GM23338 (cell line): Measurements from ENCODE around the gene FGF2.

Source experiments
- CREB1 ChIP-seq: fragments of 250-450 bp; sonication (Bioruptor Pico); IDR thresholded peaks from 2 replicates; pipeline ENCODE4 v1.5.0; 2020; ENCODE audit warnings: low read depth, mild to moderate bottlenecking, moderate library complexity
- EZH2phosphoT487 ChIP-seq: fragments of 200-600 bp; sonication (generic); IDR thresholded peaks from one replicate; pipeline ENCODE4 v1.8.1; 2018; ENCODE audit warnings: antibody characterized with exemption; ENCODE audit not compliant: unreplicated experiment
- POLR2AphosphoS5 ChIP-seq: IDR thresholded peaks from 2 replicates; pipeline ENCODE4 v1.6.1; 2016; ENCODE audit warnings: antibody characterized with exemption, low read depth
- TF ChIP-seq, protein P1 (sequence below), 2 experiments: fragments of 200-600 bp in 1 of 2; sonication (generic) in 1 of 2; conservative IDR thresholded peaks; 2 replicates each; pipeline versions ENCODE4 v1.5.1 to v1.6.1; 2016 to 2017; ENCODE audit warnings: antibody characterized with exemption in 2 of 2, low read depth in 2 of 2, mild to moderate bottlenecking in 2 of 2, moderate library complexity in 1 of 2
- TF ChIP-seq, protein P2 (sequence below): IDR thresholded peaks from one replicate; pipeline ENCODE4 v1.6.1; 2018; ENCODE audit warnings: antibody characterized with exemption; ENCODE audit not compliant: unreplicated experiment

DNA sequence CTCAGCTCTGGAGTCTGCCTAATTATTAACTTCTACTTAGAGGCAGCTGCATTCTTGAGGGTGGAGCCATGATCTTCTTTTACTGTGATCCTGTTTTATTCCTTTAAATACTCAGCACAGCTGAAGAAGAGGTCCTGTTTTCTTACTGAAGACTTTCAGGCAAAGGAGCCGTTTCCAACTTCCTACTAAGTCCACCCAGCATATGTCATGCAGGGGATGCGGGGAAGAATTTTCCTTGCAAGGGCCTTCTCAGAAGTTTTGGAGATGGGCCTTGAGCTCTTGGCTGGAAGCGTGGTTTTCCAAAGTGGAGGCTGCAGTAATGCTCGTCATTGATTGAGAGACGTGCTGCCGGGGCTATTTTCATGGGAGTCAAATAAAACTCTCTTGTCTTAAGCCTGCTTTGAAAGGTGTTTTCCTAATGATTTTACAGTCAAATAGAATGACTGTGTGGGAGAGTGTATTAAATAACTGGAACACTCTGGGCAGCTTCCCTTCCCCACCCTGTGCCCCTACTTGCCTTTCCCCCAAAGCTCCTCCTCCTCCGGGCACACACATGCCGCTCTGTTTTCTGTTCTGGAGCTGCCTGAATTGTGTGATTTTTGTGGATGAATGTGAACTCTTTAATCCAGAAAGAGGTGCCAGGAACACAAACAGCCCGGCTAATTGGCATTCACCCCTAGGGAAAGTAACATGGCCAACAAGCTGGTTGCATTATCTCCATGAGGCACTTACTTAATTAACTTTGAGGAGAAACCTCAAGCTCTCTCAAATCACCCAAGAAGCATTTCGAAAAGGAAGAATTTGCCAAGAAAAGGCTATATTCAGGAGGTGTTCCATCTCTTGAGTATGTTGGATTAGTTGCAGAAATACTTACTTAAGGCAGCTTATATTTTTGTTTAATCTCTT is 28.1 kb downstream of the FGF2 start:
- TF ChIP-seq, protein P1, sequence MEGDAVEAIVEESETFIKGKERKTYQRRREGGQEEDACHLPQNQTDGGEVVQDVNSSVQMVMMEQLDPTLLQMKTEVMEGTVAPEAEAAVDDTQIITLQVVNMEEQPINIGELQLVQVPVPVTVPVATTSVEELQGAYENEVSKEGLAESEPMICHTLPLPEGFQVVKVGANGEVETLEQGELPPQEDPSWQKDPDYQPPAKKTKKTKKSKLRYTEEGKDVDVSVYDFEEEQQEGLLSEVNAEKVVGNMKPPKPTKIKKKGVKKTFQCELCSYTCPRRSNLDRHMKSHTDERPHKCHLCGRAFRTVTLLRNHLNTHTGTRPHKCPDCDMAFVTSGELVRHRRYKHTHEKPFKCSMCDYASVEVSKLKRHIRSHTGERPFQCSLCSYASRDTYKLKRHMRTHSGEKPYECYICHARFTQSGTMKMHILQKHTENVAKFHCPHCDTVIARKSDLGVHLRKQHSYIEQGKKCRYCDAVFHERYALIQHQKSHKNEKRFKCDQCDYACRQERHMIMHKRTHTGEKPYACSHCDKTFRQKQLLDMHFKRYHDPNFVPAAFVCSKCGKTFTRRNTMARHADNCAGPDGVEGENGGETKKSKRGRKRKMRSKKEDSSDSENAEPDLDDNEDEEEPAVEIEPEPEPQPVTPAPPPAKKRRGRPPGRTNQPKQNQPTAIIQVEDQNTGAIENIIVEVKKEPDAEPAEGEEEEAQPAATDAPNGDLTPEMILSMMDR (conservative IDR thresholded peaks at IDR 0.05; ENCODE audit: low read depth in 2 of 2), result no peak
- TF ChIP-seq POLR2AphosphoS5, result no peak
- TF ChIP-seq CREB1 (CRISPR knock-in tag), result no peak
- TF ChIP-seq EZH2phosphoT487, result no peak
- TF ChIP-seq, protein P2, sequence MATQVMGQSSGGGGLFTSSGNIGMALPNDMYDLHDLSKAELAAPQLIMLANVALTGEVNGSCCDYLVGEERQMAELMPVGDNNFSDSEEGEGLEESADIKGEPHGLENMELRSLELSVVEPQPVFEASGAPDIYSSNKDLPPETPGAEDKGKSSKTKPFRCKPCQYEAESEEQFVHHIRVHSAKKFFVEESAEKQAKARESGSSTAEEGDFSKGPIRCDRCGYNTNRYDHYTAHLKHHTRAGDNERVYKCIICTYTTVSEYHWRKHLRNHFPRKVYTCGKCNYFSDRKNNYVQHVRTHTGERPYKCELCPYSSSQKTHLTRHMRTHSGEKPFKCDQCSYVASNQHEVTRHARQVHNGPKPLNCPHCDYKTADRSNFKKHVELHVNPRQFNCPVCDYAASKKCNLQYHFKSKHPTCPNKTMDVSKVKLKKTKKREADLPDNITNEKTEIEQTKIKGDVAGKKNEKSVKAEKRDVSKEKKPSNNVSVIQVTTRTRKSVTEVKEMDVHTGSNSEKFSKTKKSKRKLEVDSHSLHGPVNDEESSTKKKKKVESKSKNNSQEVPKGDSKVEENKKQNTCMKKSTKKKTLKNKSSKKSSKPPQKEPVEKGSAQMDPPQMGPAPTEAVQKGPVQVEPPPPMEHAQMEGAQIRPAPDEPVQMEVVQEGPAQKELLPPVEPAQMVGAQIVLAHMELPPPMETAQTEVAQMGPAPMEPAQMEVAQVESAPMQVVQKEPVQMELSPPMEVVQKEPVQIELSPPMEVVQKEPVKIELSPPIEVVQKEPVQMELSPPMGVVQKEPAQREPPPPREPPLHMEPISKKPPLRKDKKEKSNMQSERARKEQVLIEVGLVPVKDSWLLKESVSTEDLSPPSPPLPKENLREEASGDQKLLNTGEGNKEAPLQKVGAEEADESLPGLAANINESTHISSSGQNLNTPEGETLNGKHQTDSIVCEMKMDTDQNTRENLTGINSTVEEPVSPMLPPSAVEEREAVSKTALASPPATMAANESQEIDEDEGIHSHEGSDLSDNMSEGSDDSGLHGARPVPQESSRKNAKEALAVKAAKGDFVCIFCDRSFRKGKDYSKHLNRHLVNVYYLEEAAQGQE, result no peak
